IMR-90 (cell line): Measurements from ENCODE around the gene GTPBP10. TPM values are rescaled to one million over a fixed set of nuclear protein-coding genes. Genes with fewer than 3 reads are reported as not detected.
A peak's percentile ranks its signal among the peaks of the same experiment; 100 is the strongest.

Experiments used
- ATAC-seq: fragments of 200-7000 bp; cut with Tn5 transposase; 2 replicates; pipeline ENCODE4 v1.9.1; 2020; ENCODE audit warnings: low read depth, mild to moderate bottlenecking, moderate library complexity
- BruUV-seq: library from RNA; stranded (reverse); fragments of 400-500 nt; replicated peaks from 2 replicates; lab custom pipeline; 2021; lab: Mats Ljungman, UMichigan
- CTCF ChIA-PET: fragments of 300-600 bp; formaldehyde crosslinking; extraction: SDS; loops from one replicate; lab custom pipeline; 2021; ENCODE audit warnings: antibody characterized with exemption; lab: Yijun Ruan, JAX
- POLR2A ChIA-PET: fragments of 300-600 bp; sonication (Branson Sonifier 250); formaldehyde crosslinking; loops from one replicate; lab custom pipeline; 2022; ENCODE audit warnings: antibody characterized with exemption; ENCODE audit not compliant: unreplicated experiment; lab: Charles Lee
- DNase-seq: peaks from one replicate; pipeline ENCODE4 v3.0.0; 2013
- H2AFZ ChIP-seq: replicated peaks from 2 replicates; pipeline ENCODE3; 2013; ENCODE audit warnings: low read length, mild to moderate bottlenecking; ENCODE audit not compliant: poor library complexity
- H2AK5ac ChIP-seq: 2 replicates; pipeline ENCODE4 v1.6.1; 2013; ENCODE audit warnings: low read depth, low read length, inconsistent platforms
- H2AK9ac ChIP-seq: replicated peaks from 2 replicates; pipeline ENCODE3; 2013; ENCODE audit warnings: mild to moderate bottlenecking, low read depth, low read length, moderate library complexity; ENCODE audit not compliant: poor library complexity
- H2BK120ac ChIP-seq: 2 replicates; pipeline ENCODE4 v1.6.1; 2013; ENCODE audit warnings: low read depth, low read length, inconsistent platforms
- H2BK15ac ChIP-seq: 3 replicates; pipeline ENCODE4 v1.6.1; 2013; ENCODE audit warnings: low read depth, low read length, inconsistent platforms
- H2BK20ac ChIP-seq: 2 replicates; pipeline ENCODE4 v1.6.1; 2013; ENCODE audit warnings: low read depth, mild to moderate bottlenecking, inconsistent platforms, low read length, moderate library complexity
- H2BK5ac ChIP-seq: 2 replicates; pipeline ENCODE4 v1.6.1; 2013; ENCODE audit warnings: mild to moderate bottlenecking, low read depth, low read length, inconsistent platforms; ENCODE audit not compliant: poor library complexity, severe bottlenecking
- H3K14ac ChIP-seq: replicated peaks from 2 replicates; pipeline ENCODE4 v1.6.1; 2013; ENCODE audit warnings: low read depth, low read length, inconsistent platforms
- H3K18ac ChIP-seq: 2 replicates; pipeline ENCODE4 v1.6.1; 2013; ENCODE audit warnings: low read depth, low read length, control low read depth
- H3K23ac ChIP-seq: 2 replicates; pipeline ENCODE4 v1.6.1; 2013; ENCODE audit warnings: low read depth, low read length, inconsistent platforms
- H3K27ac ChIP-seq: 2 replicates; pipeline ENCODE4 v1.5.1; 2013; ENCODE audit warnings: mild to moderate bottlenecking, control low read depth, low read length; ENCODE audit not compliant: insufficient read depth
- H3K27me3 ChIP-seq: 2 replicates; pipeline ENCODE4 v1.6.1; 2013; ENCODE audit warnings: low read length; ENCODE audit not compliant: control insufficient read depth, insufficient read depth
- H3K36me3 ChIP-seq: 2 replicates; pipeline ENCODE4 v1.6.1; 2013; ENCODE audit warnings: low read length, mixed read lengths; ENCODE audit not compliant: control insufficient read depth, insufficient read depth
- H3K4ac ChIP-seq: 2 replicates; pipeline ENCODE4 v1.6.1; 2013; ENCODE audit warnings: low read depth, low read length, inconsistent platforms
- H3K4me1 ChIP-seq: 2 replicates; pipeline ENCODE4 v1.6.1; 2013; ENCODE audit warnings: low read length, mixed read lengths; ENCODE audit not compliant: control insufficient read depth, insufficient read depth
- H3K4me2 ChIP-seq: 2 replicates; pipeline ENCODE4 v1.6.1; 2013; ENCODE audit warnings: low read depth, mild to moderate bottlenecking, control low read depth, low read length, moderate library complexity
- H3K4me3 ChIP-seq: 2 replicates; pipeline ENCODE4 v1.5.1; 2013; ENCODE audit warnings: low read depth, mild to moderate bottlenecking, control low read depth, low read length, moderate library complexity; ENCODE audit not compliant: insufficient read depth
- H3K56ac ChIP-seq: 2 replicates; pipeline ENCODE4 v1.6.1; 2013; ENCODE audit warnings: low read length, inconsistent platforms; ENCODE audit not compliant: insufficient read depth; ENCODE audit errors: extremely low read depth
- H3K79me1 ChIP-seq, 2 experiments: 2 replicates each; pipeline ENCODE4 v1.6.1; 2013; ENCODE audit warnings: low read length in 2 of 2, inconsistent platforms in 1 of 2, low read depth in 1 of 2
- H3K9ac ChIP-seq: 2 replicates; pipeline ENCODE4 v1.6.1; 2013; ENCODE audit warnings: low read depth, low read length, control low read depth
- H3K9me1 ChIP-seq: 2 replicates; pipeline ENCODE4 v1.6.1; 2013; ENCODE audit warnings: low read length, inconsistent platforms; ENCODE audit not compliant: insufficient read depth
- H3K9me3 ChIP-seq: 2 replicates; pipeline ENCODE4 v1.6.1; 2013; ENCODE audit warnings: low read length; ENCODE audit not compliant: control insufficient read depth, insufficient read depth
- H4K20me1 ChIP-seq: 2 replicates; pipeline ENCODE4 v1.6.1; 2013; ENCODE audit warnings: low read length, inconsistent platforms; ENCODE audit not compliant: insufficient read depth
- H4K5ac ChIP-seq: 2 replicates; pipeline ENCODE4 v1.6.1; 2013; ENCODE audit warnings: mild to moderate bottlenecking, low read depth, low read length, control low read depth
- H4K8ac ChIP-seq, 2 experiments: 2 replicates each; pipeline ENCODE4 v1.6.1; 2013; ENCODE audit warnings: low read depth in 2 of 2, low read length in 2 of 2, control low read depth in 1 of 2, inconsistent platforms in 1 of 2
- H4K91ac ChIP-seq: 2 replicates; pipeline ENCODE4 v1.6.1; 2013; ENCODE audit warnings: low read depth, low read length, inconsistent platforms; ENCODE audit not compliant: insufficient read depth
- CEBPB ChIP-seq: IDR thresholded peaks from 2 replicates; pipeline ENCODE4 v1.6.1; 2012; ENCODE audit warnings: low read depth, low read length, improper control_type of control experiment
- CHD1 ChIP-seq: IDR thresholded peaks from 2 replicates; pipeline ENCODE4 v1.6.1; 2012; ENCODE audit warnings: low read depth, low read length, improper control_type of control experiment
- RFX5 ChIP-seq: IDR thresholded peaks from 2 replicates; pipeline ENCODE4 v1.8.0; 2012; ENCODE audit warnings: low read depth, mild to moderate bottlenecking, low read length, moderate library complexity
- WGBS, 2 experiments: methylation state at CpG; one replicate each; pipeline versions ENCODE4 v1.1.5 to v1.1.7; 2013; ENCODE audit warnings: missing lambda C conversion rate in 2 of 2; ENCODE audit not compliant: insufficient read length in 1 of 2; ENCODE audit errors: extremely low coverage in 2 of 2; 5-methylcytosine and 5-hydroxymethylcytosine counted together
- dilution Hi-C: fragments of 300-500 bp; cut with HindIII; formaldehyde crosslinking; loops from one replicate; pipeline ENCODE4 v1.14.3; 2018; ENCODE audit warnings: low sequenced_read_pairs; ENCODE audit not compliant: unreplicated experiment
- in situ Hi-C: fragments of 300-500 bp; cut with MboI; formaldehyde crosslinking; loops from 3 replicates; pipeline ENCODE4 v1.14.3; 2019; ENCODE audit warnings: low sequenced_read_pairs, inconsistent platforms, mixed read lengths
- intact Hi-C: fragments of 100-400 bp; cut with micrococcal nuclease; formaldehyde crosslinking; loops from 2 replicates; pipeline ENCODE4 v1.10.0; 2022
- polyA plus RNA-seq, 3 experiments: library from polyadenylated mRNA; depleted of rRNA; stranded (reverse); fragments of >200 nt; gene quantifications; 2 replicates each; pipeline ENCODE4 v1.2.3, GENCODE V29; 2012; ENCODE audit warnings: low replicate concordance in 1 of 3
- total RNA-seq: library from RNA; depleted of rRNA; stranded (reverse); fragments of >200 nt; gene quantifications from 2 replicates; pipeline ENCODE4 v1.2.3, GENCODE V29; 2012
- TF ChIP-seq, protein P1 (sequence below): fragments of 150-350 bp; IDR thresholded peaks from 2 replicates; pipeline ENCODE4 v1.6.1; 2016; ENCODE audit warnings: low read depth, mild to moderate bottlenecking, low read length, moderate library complexity, borderline replicate concordance

GTPBP10 gene
- total and polyA plus RNA-seq, 2 of the 4 experiments (the other 2 are of a cell fraction), result 11.5 to 12.8 TPM

DNA sequence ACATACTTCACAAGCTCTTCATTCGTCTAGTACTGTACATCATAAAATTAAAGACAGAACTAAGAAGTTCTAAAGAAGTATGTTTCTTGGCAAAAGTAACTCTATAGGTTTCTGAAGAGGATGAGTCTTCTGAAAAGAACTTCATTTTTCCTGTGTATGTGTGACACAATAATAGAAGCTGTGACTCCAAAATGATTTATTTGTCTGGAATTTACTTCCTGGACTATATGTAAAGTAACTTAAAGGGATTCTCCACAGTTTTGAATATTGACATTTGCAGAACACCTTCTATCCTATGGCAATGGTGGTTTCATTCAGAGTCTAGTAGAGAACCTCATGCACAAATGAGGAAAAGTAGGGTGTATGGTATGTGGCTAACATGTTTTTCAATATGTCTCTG lies 36.9 kb downstream of the GTPBP10 start:
- Histone ChIP-seq H3K27ac (no peak overlapping the region; the same call in 1 of the 2 replicates), H3K79me1 (peaks cover 2% of the 10 kb centered on the region in 2 experiments; a peak in 2 of 4 replicates), H3K4me3 (no peak overlapping the region), H3K23ac (peak overlapping the region; percentile 18; the same call in 1 of the 2 replicates), H2AFZ (no peak overlapping the region), H2BK5ac (peak overlapping the region; percentile 93), H4K20me1 (no peaks in the 10 kb centered on the region), H4K5ac (peak overlapping the region; percentile 63; the same call in 1 of the 2 replicates), H2BK120ac (peak overlapping the region; percentile 87; the same call in 1 of the 2 replicates), H2BK20ac (peak overlapping the region; percentile 29; the same call in 1 of the 2 replicates), H3K4me1 (peaks cover 4% of the 10 kb centered on the region; the same call in 1 of the 2 replicates), H4K91ac (no peak overlapping the region), H3K4me2 (peak overlapping the region; percentile 93; the same call in 1 of the 2 replicates), H3K27me3 (no peaks in the 10 kb centered on the region), H3K9me1 (no peaks in the 10 kb centered on the region), H2AK9ac (no peak overlapping the region), H3K14ac (peak overlapping the region; percentile 36; the same call in 1 of the 2 replicates), H2AK5ac (no peak overlapping the region), H3K9me3 (no peaks in the 10 kb centered on the region; the same call in 1 of the 2 replicates), H4K8ac (peak overlapping the region; percentile 59 to 62; a peak in 1 of 4 replicates), H3K56ac (no peak overlapping the region; the same call in 1 of the 2 replicates), H3K4ac (peak overlapping the region; percentile 80; the same call in 1 of the 2 replicates), H2BK15ac (no peak overlapping the region), H3K9ac (no peak overlapping the region), H3K18ac (peak overlapping the region; percentile 77; the same call in 1 of the 2 replicates), H3K36me3 (peaks cover 10% of the 10 kb centered on the region)
- TF ChIP-seq CHD1, result no peak
- TF ChIP-seq CEBPB, result peak; percentile 73; the same call in 1 of the 2 replicates
- TF ChIP-seq, protein P1, sequence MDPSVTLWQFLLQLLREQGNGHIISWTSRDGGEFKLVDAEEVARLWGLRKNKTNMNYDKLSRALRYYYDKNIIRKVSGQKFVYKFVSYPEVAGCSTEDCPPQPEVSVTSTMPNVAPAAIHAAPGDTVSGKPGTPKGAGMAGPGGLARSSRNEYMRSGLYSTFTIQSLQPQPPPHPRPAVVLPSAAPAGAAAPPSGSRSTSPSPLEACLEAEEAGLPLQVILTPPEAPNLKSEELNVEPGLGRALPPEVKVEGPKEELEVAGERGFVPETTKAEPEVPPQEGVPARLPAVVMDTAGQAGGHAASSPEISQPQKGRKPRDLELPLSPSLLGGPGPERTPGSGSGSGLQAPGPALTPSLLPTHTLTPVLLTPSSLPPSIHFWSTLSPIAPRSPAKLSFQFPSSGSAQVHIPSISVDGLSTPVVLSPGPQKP, result no peak
- TF ChIP-seq RFX5, result no peak
- ATAC-seq (peak; percentile 64), DNase-seq (peak; percentile 75)
- intact Hi-C loops (no loop called here), in situ Hi-C loops (no loop called here), dilution Hi-C loops (no loop called here)
- no TSS peak for BruUV-seq
- no CpG with 5 or more reads among the region's 1 CpG for WGBS, 2 experiments
- ChIA-PET POLR2A (no interaction called here), CTCF (no interaction called here)
